ENCODE measurements around the gene IQSEC3. TPM values are rescaled to one million over a fixed set of nuclear protein-coding genes. Genes with fewer than 3 reads are reported as not detected.
"Not testable (repeated sequence)": the region's sequence is repeated elsewhere in the genome, so short reads cannot be mapped to it uniquely, and the experiment has no call there.

IQSEC3 gene
- total RNA-seq, 1 donor from 2014 or later: not detected

- POLR2A ChIA-PET; H3K9me3 Mint-ChIP-seq; H3K36me3 Mint-ChIP-seq (ENCODE audit: low read depth); H3K4me1 Mint-ChIP-seq; H3K27ac Mint-ChIP-seq; intact Hi-C loops (cut with micrococcal nuclease); DNase-seq; H3K4me3 Mint-ChIP-seq; CTCF ChIA-PET; ATAC-seq (ENCODE audit: low read depth): not testable (repeated sequence)
- H3K27me3 Mint-ChIP-seq: peaks cover 40% of the 10 kb centered on the region
These were observed 8.0 kb downstream of the IQSEC3 start for GRCh38 chr12:74420-75190.

- H3K27me3 Mint-ChIP-seq: peaks cover 43% of the 10 kb centered on the region
- POLR2A ChIA-PET; CTCF ChIA-PET; H3K4me1 Mint-ChIP-seq; H3K27ac Mint-ChIP-seq; H3K9me3 Mint-ChIP-seq; intact Hi-C loops (cut with micrococcal nuclease); H3K36me3 Mint-ChIP-seq (ENCODE audit: low read depth); ATAC-seq (ENCODE audit: low read depth); H3K4me3 Mint-ChIP-seq; DNase-seq: not testable (repeated sequence)
These were observed 9.0 kb downstream of the IQSEC3 start for GRCh38 chr12:75541-75940.

GRCh38 chr12:76102-76501, 9.5 kb downstream of the IQSEC3 start:
- DNase-seq; intact Hi-C loops (cut with micrococcal nuclease); POLR2A ChIA-PET; H3K9me3 Mint-ChIP-seq; H3K4me1 Mint-ChIP-seq; H3K36me3 Mint-ChIP-seq (ENCODE audit: low read depth); H3K27ac Mint-ChIP-seq; H3K4me3 Mint-ChIP-seq; CTCF ChIA-PET; ATAC-seq (ENCODE audit: low read depth): not testable (repeated sequence)
- H3K27me3 Mint-ChIP-seq: peaks cover 43% of the 10 kb centered on the region

- ATAC-seq (ENCODE audit: low read depth); H3K9me3 Mint-ChIP-seq; H3K4me3 Mint-ChIP-seq; CTCF ChIA-PET; DNase-seq; intact Hi-C loops (cut with micrococcal nuclease); H3K36me3 Mint-ChIP-seq (ENCODE audit: low read depth); H3K4me1 Mint-ChIP-seq; H3K27ac Mint-ChIP-seq; POLR2A ChIA-PET: not testable (repeated sequence)
- peaks cover 46% of the 10 kb centered on the region for H3K27me3 Mint-ChIP-seq
These were observed 10.0 kb downstream of the IQSEC3 start for GRCh38 chr12:76551-76950.

- CTCF ChIA-PET; H3K9me3 Mint-ChIP-seq; H3K4me1 Mint-ChIP-seq; intact Hi-C loops (cut with micrococcal nuclease); H3K27ac Mint-ChIP-seq; H3K36me3 Mint-ChIP-seq (ENCODE audit: low read depth); POLR2A ChIA-PET; DNase-seq; ATAC-seq (ENCODE audit: low read depth); H3K4me3 Mint-ChIP-seq: not testable (repeated sequence)
- H3K27me3 Mint-ChIP-seq: peaks cover 49% of the 10 kb centered on the region
These were observed 10.6 kb downstream of the IQSEC3 start for GRCh38 chr12:77101-77719.

- H3K4me1 Mint-ChIP-seq; intact Hi-C loops (cut with micrococcal nuclease); DNase-seq; CTCF ChIA-PET; H3K4me3 Mint-ChIP-seq; H3K9me3 Mint-ChIP-seq; H3K36me3 Mint-ChIP-seq (ENCODE audit: low read depth); ATAC-seq (ENCODE audit: low read depth); H3K27ac Mint-ChIP-seq; POLR2A ChIA-PET: not testable (repeated sequence)
- peaks cover 53% of the 10 kb centered on the region for H3K27me3 Mint-ChIP-seq
These were observed 11.3 kb downstream of the IQSEC3 start for GRCh38 chr12:77769-78383.

GRCh38 chr12:78981-79380, 12.4 kb downstream of the IQSEC3 start:
- DNase-seq (no peak), ATAC-seq (ENCODE audit: low read depth) (no peak)
- intact Hi-C loops (cut with micrococcal nuclease): no loop called here
- CTCF ChIA-PET: no interaction called here
- Mint-ChIP-seq H3K36me3 (ENCODE audit: low read depth) (no peaks in the 10 kb centered on the region), H3K4me1 (no peaks in the 10 kb centered on the region), H3K27ac (no peak overlapping the region), H3K9me3 (no peaks in the 10 kb centered on the region), H3K4me3 (no peak overlapping the region), H3K27me3 (peaks cover 58% of the 10 kb centered on the region)
- POLR2A ChIA-PET: no interaction called here
- no peak for TF ChIP-seq CTCF (IDR thresholded peaks at IDR 0.05)

- Mint-ChIP-seq H3K9me3 (no peaks in the 10 kb centered on the region), H3K27ac (no peak overlapping the region), H3K4me3 (no peak overlapping the region), H3K4me1 (no peaks in the 10 kb centered on the region), H3K36me3 (ENCODE audit: low read depth) (no peaks in the 10 kb centered on the region), H3K27me3 (peaks cover 50% of the 10 kb centered on the region)
- no peak for ATAC-seq (ENCODE audit: low read depth)
- intact Hi-C loops (cut with micrococcal nuclease): no loop called here
- ChIA-PET POLR2A (no interaction called here), CTCF (no interaction called here)
- no peak for TF ChIP-seq CTCF (IDR thresholded peaks at IDR 0.05)
- no peak for DNase-seq
These were observed 14.2 kb downstream of the IQSEC3 start for GRCh38 chr12:80681-81190.

Data from activated B cell treated with CpG ODN at 0.5 μM for 24 hours (primary cell).